ENCODE measurements around the gene ITGAD. TPM values are rescaled to one million over a fixed set of nuclear protein-coding genes. Genes with fewer than 3 reads are reported as not detected.
A peak's percentile ranks its signal among the peaks of the same experiment; 100 is the strongest.

The ITGAD gene
- total and polyA plus RNA-seq, 2 of the 13 experiments (the other 11 are each of a cell fraction or from before 2014, with no cell fraction given): not detected

GRCh38 chr16:31371619-31372484 lies 21.3 kb upstream of the ITGAD start (continued):
- TF ChIP-seq HMGXB4 (CRISPR knock-in tag; IDR thresholded peaks at IDR 0.05; ENCODE audit: borderline replicate concordance in 1 of 2, low read depth in 1 of 2) (0 out of 4 replicates have a peak, but pooled peaks have one; percentile 20 to 23), ZNF83 (CRISPR knock-in tag; IDR thresholded peaks at IDR 0.05; ENCODE audit: borderline replicate concordance) (no peak), HDAC2 (CRISPR knock-in tag; IDR thresholded peaks at IDR 0.05) (peak; percentile 55; the same call in 1 of the 2 replicates), ZNF589 (CRISPR knock-in tag; conservative IDR thresholded peaks at IDR 0.05) (0 out of 2 replicates have a peak, but pooled peaks have one; percentile 53), ZNF75D (CRISPR knock-in tag; IDR thresholded peaks at IDR 0.05; ENCODE audit: borderline replicate concordance) (no peak), ZNF383 (CRISPR knock-in tag; IDR thresholded peaks at IDR 0.05; ENCODE audit: borderline replicate concordance) (peak; percentile 39; the same call in 1 of the 2 replicates), SIX4 (CRISPR knock-in tag; IDR thresholded peaks at IDR 0.05) (no peak), BCL6 (CRISPR knock-in tag; IDR thresholded peaks at IDR 0.05) (peak; percentile 83), ATF1 (CRISPR knock-in tag; IDR thresholded peaks at IDR 0.05) (no peak), DZIP1 (CRISPR knock-in tag; IDR thresholded peaks at IDR 0.05) (peak; percentile 72; the same call in 1 of the 2 replicates), ELF1 (CRISPR knock-in tag; IDR thresholded peaks at IDR 0.05) (no peak), GRHL1 (CRISPR knock-in tag; conservative IDR thresholded peaks at IDR 0.05) (no peak), PRDM10 (CRISPR knock-in tag; IDR thresholded peaks at IDR 0.05; ENCODE audit: low read depth) (no peak)
- TF ChIP-seq, protein P1, sequence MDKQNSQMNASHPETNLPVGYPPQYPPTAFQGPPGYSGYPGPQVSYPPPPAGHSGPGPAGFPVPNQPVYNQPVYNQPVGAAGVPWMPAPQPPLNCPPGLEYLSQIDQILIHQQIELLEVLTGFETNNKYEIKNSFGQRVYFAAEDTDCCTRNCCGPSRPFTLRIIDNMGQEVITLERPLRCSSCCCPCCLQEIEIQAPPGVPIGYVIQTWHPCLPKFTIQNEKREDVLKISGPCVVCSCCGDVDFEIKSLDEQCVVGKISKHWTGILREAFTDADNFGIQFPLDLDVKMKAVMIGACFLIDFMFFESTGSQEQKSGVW (CRISPR knock-in tag; IDR thresholded peaks at IDR 0.05; ENCODE audit: borderline replicate concordance): no peak

Data from HepG2 (cell line).